ENCODE measurements around the gene DICER1.

GRCh38 chr14:95102680-95103044 is 54.7 kb downstream of the DICER1 start:
- no peak for TF ChIP-seq CTCF (IDR thresholded peaks at IDR 0.05; ENCODE audit: low read depth, low read length, poor library complexity, severe bottlenecking)
- no peak for TF ChIP-seq EZH2phosphoT487 (IDR thresholded peaks at IDR 0.05; ENCODE audit: borderline replicate concordance, low read length)

Measured in DOHH2 (cell line).